OCI-LY3 (cell line): ENCODE data around the gene ATP5F1B.
A peak's percentile ranks its signal among the peaks of the same experiment; 100 is the strongest.

Experiments
- H2AFZ ChIP-seq: fragments of 200-600, 300-600 bp; shearing (Covaris generic); 2 replicates; pipeline ENCODE4 v1.6.0; 2014; ENCODE audit warnings: antibody characterized with exemption, low read depth, low read length
- H3K27ac ChIP-seq: fragments of 200-600, 300-600 bp; sonication (generic); 2 replicates; pipeline ENCODE4 v1.5.1; 2014; ENCODE audit warnings: mild to moderate bottlenecking, low read length, moderate library complexity, mixed read lengths
- H3K27me3 ChIP-seq: fragments of 200-600, 300-600 bp; sonication (generic); 2 replicates; pipeline ENCODE4 v1.6.1; 2014; ENCODE audit warnings: low read depth, low read length, mixed read lengths
- H3K36me3 ChIP-seq: fragments of 200-600, 300-600 bp; sonication (generic); replicated peaks from 2 replicates; pipeline ENCODE3; 2014; ENCODE audit warnings: low read depth, low read length, mixed read lengths
- H3K4me1 ChIP-seq: fragments of 300-600, 200-600 bp; sonication (generic); 2 replicates; pipeline ENCODE4 v1.6.1; 2014; ENCODE audit warnings: low read length, mixed read lengths
- H3K4me2 ChIP-seq: fragments of 200-600, 300-600 bp; sonication (generic); 2 replicates; pipeline ENCODE4 v1.6.1; 2014; ENCODE audit warnings: low read length, mixed read lengths
- H3K4me3 ChIP-seq: fragments of 300-600, 200-600 bp; sonication (generic); 2 replicates; pipeline ENCODE4 v1.5.1; 2014; ENCODE audit warnings: antibody characterized with exemption, mild to moderate bottlenecking, low read length, moderate library complexity
- H3K79me2 ChIP-seq: fragments of 300-600, 200-600 bp; shearing (Covaris generic); 2 replicates; pipeline ENCODE4 v1.6.1; 2014; ENCODE audit warnings: mild to moderate bottlenecking, low read length, mixed read lengths
- H3K9ac ChIP-seq: fragments of 300-600, 200-600 bp; shearing (Covaris generic); 2 replicates; pipeline ENCODE4 v1.6.0; 2014; ENCODE audit warnings: mild to moderate bottlenecking, low read length, moderate library complexity
- H3K9me3 ChIP-seq: fragments of 200-600, 300-600 bp; shearing (Covaris generic); 2 replicates; pipeline ENCODE4 v1.6.1; 2014; ENCODE audit warnings: low read length, mixed read lengths; ENCODE audit not compliant: insufficient read depth
- H4K20me1 ChIP-seq: fragments of 200-600, 300-600 bp; sonication (generic); 2 replicates; pipeline ENCODE4 v1.6.1; 2016; ENCODE audit warnings: low read length, mixed read lengths; ENCODE audit not compliant: insufficient read depth
- EZH2phosphoT487 ChIP-seq: fragments of 200-600 bp; shearing (Covaris generic); IDR thresholded peaks from 2 replicates; pipeline ENCODE4 v1.6.1; 2018; ENCODE audit warnings: antibody characterized with exemption, mixed run types, low read depth
- TF ChIP-seq, protein P1 (sequence below): fragments of 200-600, 300-600 bp; sonication (generic); IDR thresholded peaks from 2 replicates; pipeline ENCODE4 v1.5.1; 2014; ENCODE audit warnings: antibody characterized with exemption, low read length, low read depth

Gene ATP5F1B

GRCh38 chr12:56644654-56645053 lies 1.1 kb downstream of the ATP5F1B start:
- peak overlapping the region; percentile 98 for H3K9ac ChIP-seq
- peaks cover 51% of the 10 kb centered on the region for H3K79me2 ChIP-seq
- H3K27ac ChIP-seq = no peak overlapping the region
- H4K20me1 ChIP-seq = peaks cover 17% of the 10 kb centered on the region
- H3K4me3 ChIP-seq = peak overlapping the region; percentile 92
- H3K9me3 ChIP-seq = no peaks in the 10 kb centered on the region
- no peaks in the 10 kb centered on the region for H3K27me3 ChIP-seq
- peak overlapping the region; percentile 99 for H3K4me2 ChIP-seq
- peaks cover 18% of the 10 kb centered on the region for H3K4me1 ChIP-seq
- TF ChIP-seq, protein P1, sequence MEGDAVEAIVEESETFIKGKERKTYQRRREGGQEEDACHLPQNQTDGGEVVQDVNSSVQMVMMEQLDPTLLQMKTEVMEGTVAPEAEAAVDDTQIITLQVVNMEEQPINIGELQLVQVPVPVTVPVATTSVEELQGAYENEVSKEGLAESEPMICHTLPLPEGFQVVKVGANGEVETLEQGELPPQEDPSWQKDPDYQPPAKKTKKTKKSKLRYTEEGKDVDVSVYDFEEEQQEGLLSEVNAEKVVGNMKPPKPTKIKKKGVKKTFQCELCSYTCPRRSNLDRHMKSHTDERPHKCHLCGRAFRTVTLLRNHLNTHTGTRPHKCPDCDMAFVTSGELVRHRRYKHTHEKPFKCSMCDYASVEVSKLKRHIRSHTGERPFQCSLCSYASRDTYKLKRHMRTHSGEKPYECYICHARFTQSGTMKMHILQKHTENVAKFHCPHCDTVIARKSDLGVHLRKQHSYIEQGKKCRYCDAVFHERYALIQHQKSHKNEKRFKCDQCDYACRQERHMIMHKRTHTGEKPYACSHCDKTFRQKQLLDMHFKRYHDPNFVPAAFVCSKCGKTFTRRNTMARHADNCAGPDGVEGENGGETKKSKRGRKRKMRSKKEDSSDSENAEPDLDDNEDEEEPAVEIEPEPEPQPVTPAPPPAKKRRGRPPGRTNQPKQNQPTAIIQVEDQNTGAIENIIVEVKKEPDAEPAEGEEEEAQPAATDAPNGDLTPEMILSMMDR = no peak
- TF ChIP-seq EZH2phosphoT487 = no peak
- peaks cover 36% of the 10 kb centered on the region for H3K36me3 ChIP-seq
- no peak overlapping the region for H2AFZ ChIP-seq

DNA sequence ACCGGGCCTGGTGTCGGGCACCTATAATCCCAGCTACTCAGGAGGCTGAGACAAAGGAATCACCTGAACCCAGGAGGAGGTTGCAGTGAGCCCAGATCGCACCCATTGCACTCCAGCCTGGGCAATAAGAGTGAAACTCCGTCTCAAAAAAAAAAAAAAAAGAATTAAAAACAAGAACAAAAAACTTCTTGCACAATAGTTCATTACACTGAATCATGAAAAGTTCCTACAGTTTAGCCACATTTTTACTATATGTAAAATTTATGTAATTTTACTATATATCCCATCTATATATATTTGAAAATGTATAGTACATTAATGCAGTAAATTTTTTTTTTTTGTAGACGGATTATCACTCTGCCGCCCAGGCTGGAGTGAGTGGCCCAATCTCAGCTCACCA lies 4.6 kb downstream of the ATP5F1B start:
- Histone ChIP-seq H4K20me1 (peaks cover 17% of the 10 kb centered on the region), H3K79me2 (peaks cover 54% of the 10 kb centered on the region), H3K27ac (no peak overlapping the region), H3K9me3 (no peaks in the 10 kb centered on the region), H3K27me3 (no peaks in the 10 kb centered on the region), H3K4me1 (peaks cover 29% of the 10 kb centered on the region), H2AFZ (no peak overlapping the region), H3K9ac (no peak overlapping the region), H3K4me3 (no peak overlapping the region), H3K36me3 (peaks cover 52% of the 10 kb centered on the region), H3K4me2 (no peak overlapping the region)
- TF ChIP-seq, protein P1 = no peak
- no peak for TF ChIP-seq EZH2phosphoT487

- Histone ChIP-seq H3K9me3 (no peaks in the 10 kb centered on the region), H3K4me2 (peak overlapping the region; percentile 97), H3K4me1 (peaks cover 28% of the 10 kb centered on the region), H3K27ac (peak overlapping the region; percentile 98), H2AFZ (no peak overlapping the region), H3K79me2 (peaks cover 53% of the 10 kb centered on the region), H4K20me1 (no peaks in the 10 kb centered on the region), H3K36me3 (peaks cover 33% of the 10 kb centered on the region), H3K27me3 (no peaks in the 10 kb centered on the region), H3K4me3 (peak overlapping the region; percentile 86; the same call in 1 of the 2 replicates), H3K9ac (no peak overlapping the region; the same call in 1 of the 2 replicates)
- TF ChIP-seq, protein P1 = no peak
- TF ChIP-seq EZH2phosphoT487 = no peak
Measured at GRCh38 chr12:56637621-56638020, 8.2 kb downstream of the ATP5F1B start.

GRCh38 chr12:56636675-56637540 lies 8.9 kb downstream of the ATP5F1B start:
- Histone ChIP-seq H3K9ac (peak overlapping the region; percentile 98), H3K9me3 (no peaks in the 10 kb centered on the region), H3K4me2 (peak overlapping the region; percentile 97), H3K36me3 (peaks cover 26% of the 10 kb centered on the region), H3K4me3 (peak overlapping the region; percentile 86), H3K27ac (peak overlapping the region; percentile 98), H3K27me3 (no peaks in the 10 kb centered on the region), H4K20me1 (no peaks in the 10 kb centered on the region), H2AFZ (no peak overlapping the region), H3K79me2 (peaks cover 50% of the 10 kb centered on the region), H3K4me1 (peaks cover 34% of the 10 kb centered on the region)
- no peak for TF ChIP-seq EZH2phosphoT487
- TF ChIP-seq, protein P1 = peak; percentile 89
